Measurements from ENCODE around the gene PFDN5.
A peak's percentile ranks its signal among the peaks of the same experiment; 100 is the strongest.
"Not testable (repeated sequence)": the region's sequence is repeated elsewhere in the genome, so short reads cannot be mapped to it uniquely, and the experiment has no call there.

PFDN5 gene

DNA sequence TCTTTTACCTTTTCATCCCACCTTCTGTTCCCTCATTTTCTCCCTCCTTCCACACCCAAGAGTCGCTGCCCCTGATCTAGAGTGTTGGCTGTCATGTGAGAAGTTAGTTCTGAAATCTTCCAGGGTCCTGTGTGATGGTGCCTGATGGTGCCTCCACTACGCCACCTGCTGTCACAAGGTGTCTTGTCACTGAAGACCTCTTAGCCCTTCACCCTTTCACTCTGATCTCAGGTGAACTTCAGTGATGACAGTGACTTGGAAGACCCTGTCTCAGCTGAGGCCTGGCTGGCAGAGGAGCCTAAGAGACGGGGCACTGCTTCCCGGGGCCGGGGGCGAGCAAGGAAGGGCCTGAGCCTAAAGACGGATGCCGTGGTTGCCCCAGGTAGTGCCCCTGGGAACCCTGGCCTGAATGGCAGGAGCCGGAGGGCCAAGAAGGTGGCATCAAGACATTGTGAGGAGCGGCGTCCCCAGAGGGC is 7.6 kb upstream of the PFDN5 start:
- DNase-seq = no peak

DNA sequence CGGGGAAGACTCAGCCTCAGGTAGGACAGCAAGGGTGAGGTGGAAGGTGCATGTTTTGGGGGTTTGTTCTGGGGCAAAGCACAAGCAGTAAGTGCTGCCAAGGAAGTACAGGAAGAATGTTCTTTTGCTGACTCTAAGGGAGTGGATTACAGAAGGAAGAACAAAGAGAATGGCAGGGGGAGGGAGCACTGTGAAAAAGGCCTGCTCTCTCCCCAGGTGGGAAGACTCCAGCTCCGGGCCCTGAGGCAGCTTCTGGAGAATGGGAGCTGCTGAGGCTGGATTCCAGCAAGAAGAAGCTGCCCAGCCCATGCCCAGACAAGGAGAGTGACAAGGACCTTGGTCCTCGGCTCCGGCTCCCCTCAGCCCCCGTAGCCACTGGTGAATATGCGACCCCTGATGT is 7.0 kb upstream of the PFDN5 start:
- no peak for DNase-seq

DNA sequence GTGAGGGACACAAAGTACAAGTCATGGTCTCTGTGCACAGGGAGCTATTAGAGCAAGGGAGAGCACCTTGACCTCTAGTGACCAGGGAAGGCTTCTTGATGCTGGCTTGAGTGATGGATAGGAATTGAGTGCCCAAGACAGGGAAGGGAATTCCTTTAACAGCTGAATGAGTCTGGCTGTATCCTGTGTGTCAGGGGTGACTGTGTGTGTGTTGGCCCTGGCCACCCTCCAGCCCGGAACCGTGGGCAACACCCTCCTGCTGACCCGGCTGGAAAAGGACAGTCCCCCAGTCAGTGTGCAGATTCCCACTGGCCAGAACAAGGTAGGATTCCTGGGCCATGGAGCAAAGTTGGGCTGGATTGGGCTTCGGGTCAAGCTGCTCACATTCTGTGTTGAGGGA is 5.5 kb upstream of the PFDN5 start:
- DNase-seq = no peak

DNA sequence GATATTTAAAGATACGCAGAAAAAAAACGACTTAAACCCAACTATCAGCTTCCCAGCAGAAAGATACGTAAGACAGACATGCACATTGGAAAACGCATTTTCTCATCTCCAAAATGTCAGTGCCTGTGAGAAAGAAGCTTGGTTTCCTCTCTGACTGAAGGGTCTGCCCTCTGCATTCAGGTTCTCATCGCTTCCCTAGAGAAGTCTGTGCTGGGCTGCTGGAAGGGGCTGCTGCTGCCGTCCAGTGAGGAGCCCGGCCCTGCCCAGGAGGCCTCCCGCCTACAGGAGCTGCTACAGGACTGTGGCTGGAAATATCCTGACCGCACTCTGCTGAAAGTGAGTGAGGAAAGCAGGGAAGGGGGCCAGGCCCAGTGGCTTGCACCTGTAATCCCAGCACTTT is 4.7 kb upstream of the PFDN5 start:
- DNase-seq = no peak

DNA sequence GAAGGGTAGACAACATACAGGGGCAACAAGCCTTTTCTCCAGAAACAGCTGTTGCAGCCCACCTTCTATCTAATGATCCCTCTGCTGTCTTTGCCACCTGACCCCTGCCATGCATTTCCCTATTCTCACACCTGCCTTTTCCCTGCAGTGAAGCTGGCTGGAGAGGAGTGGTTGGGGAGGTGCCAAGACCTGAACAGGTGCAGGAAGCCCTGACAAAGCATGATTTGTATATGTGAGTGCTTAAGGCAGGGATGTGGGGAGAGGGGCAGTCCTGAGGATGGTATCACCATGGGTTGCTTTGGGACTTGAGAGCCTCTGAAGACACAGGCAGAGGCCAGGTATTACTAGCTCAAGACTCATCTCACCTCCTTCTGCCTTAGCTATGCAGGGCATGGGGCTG is 2.9 kb upstream of the PFDN5 start:
- peak; percentile 75 to 81 for DNase-seq

DNA sequence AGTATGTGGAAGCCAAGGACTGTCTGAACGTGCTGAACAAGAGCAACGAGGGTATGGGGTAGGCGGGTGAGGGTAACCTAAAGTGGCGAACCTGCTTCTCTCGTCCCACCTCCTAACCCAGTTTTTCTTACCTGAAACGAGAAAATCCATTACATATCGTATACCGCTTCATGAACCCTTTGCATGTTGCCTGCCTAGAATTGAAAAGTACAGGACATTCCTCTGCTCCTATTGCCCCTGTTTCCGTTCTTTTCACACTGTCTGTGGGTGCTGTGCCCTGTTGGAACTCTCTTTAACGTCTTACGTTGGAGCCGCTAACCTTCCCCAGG is 513 bp downstream of the PFDN5 start:
- no peak for DNase-seq

DNA sequence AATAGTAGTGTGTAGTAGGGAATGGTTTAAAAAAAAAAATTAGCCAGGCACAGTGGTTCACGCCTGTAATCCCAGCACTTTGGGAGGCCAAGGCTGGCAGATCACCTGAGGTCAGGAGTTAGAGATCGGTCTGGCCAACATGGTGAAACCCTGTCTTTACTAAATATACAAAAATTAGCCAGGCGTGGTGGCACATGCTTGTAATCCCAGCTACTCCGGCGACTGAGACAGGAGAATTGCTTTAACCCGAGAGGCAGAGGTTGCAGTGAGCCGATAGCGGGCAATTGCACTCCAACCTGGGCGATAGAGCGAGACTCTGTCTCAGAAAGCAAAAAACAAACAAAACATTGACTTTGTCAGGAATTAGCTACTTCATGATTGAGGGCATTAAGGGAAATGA is 1.8 kb downstream of the PFDN5 start:
- not testable (repeated sequence) for DNase-seq

DNA sequence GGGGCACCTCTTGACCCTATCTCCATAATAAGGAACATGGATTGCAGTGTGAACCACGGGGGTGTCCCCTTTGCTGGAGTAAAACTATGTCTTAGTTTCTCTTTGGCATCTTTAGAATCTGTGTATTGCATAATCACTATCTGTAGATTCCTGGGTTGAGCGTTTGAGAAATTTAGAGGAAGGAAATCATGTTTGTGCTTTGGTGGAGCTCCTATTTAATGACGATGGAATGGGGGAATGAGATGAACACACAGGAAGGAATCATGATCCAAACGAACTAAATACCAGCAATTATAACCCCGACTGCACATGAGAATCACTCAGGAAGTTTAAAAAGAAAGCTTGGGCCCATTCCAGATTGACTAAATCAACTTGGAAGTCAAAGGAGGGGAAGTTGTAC is 2.8 kb downstream of the PFDN5 start:
- no peak for DNase-seq

DNA sequence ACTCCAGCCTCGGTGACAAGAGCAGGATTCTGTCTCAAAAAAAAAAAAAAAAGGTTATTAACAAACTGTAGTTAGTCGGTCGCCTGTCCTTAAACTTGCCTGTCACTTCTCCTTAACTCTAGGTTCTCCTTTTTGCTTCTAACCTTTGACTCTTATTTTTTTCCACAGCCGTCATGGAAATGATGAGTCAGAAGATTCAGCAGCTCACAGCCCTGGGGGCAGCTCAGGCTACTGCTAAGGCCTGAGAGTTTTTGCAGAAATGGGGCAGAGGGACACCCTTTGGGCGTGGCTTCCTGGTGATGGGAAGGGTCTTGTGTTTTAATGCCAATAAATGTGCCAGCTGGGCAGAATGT is 3.7 kb downstream of the PFDN5 start:
- no peak for DNase-seq

DNA sequence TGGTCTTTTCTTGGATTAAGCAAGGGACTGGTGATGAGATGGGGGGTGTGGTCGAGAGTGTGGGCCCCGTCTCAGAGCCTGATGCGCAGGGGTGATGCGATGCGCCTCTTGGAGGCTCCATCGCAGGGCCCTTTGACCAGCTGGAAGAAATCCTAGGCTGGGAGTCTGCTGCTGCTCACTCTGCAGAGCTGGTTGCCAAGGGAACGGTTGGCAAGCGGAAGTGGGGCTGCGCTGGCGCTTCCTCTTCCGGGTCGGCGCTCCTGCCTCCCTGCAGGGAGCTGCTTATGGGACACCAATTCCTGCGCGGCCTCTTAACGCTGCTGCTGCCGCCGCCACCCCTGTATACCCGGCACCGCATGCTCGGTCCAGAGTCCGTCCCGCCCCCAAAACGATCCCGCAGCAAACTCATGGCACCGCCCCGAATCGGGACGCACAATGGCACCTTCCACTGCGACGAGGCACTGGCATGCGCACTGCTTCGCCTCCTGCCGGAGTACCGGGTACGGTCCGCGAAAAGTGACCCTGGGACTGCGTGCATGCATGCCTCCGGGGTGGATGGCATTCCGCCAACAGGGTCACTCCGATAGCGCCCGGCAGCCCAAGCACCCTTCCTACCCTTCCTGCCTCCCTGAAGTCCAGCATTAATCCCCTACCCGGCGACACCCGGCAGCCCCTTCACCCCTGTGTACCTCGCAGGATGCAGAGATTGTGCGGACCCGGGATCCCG is 4.3 kb downstream of the PFDN5 start, which contains the start of gene MYG1:
TSS of gene MYG1 (plus strand) at position 242 of the 727 bp plus-strand sequence. CDS start at position 285, 43 bp downstream.
- peak; percentile 57 to 80 for DNase-seq

DNA sequence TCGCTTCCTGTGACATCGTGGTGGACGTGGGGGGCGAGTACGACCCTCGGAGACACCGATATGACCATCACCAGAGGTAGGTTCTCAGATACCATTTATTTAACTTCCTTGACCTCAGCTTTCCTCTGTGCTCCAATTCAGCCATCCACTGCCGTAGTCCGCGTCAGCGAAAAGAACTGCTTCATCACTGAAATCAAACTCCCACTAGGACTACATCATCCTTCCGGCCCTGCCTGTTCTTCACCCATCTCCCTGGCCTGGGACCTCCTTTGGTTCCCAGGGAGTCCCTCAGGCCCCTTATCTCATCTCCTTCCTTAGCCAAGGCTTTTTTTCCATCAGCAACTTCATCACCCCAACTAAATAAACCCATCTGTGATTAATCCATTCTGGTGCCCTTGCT is 4.8 kb downstream of the PFDN5 start:
- DNase-seq = no peak

DNA sequence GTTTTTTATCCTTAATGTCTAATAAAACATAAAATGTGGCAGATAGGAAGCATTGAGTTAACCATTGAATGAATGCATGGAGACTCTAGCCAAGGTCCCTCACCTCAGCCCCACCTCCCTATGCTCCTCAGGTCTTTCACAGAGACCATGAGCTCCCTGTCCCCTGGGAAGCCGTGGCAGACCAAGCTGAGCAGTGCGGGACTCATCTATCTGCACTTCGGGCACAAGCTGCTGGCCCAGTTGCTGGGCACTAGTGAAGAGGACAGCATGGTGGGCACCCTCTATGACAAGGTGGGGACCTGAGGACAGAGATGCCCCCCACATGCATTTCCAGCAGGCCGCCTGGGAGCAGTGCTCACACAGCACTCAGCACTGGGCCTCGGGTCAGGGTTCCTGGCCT is 7.6 kb downstream of the PFDN5 start:
- no peak for DNase-seq

DNA sequence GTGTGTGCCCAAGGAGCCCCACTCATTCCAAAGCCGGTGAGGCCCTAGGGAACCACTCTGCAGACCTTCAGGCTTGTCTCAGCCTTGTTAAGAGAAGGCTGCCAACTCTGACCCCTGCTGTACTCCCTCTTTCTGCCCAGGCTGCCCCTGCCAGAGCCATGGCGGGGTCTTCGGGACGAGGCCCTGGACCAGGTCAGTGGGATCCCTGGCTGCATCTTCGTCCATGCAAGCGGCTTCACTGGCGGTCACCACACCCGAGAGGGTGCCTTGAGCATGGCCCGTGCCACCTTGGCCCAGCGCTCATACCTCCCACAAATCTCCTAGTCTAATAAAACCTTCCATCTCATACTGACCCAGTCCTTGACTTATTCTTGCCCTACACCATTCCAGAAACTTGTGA is 11.5 kb downstream of the PFDN5 start:
- no peak for DNase-seq

DNA sequence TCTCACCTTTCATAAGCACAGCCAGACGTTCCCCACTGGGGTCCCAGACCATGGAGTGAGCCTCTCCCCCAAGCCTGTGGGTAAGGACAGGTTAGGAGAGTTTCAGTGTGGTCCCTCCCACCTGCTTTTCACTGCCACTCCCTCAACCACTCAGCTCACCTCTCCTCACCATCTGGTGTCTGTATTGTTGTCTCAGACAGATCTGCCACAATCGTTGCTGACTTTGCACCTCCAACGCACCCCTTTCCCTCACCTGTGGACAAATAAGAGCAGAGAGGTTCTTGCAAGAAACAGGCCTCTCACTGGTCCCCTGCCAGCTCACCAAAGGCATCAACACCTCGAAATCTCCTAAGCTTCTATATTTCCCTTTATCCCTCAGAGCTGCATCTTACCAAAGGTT is 12.9 kb downstream of the PFDN5 start:
- DNase-seq = no peak

DNA sequence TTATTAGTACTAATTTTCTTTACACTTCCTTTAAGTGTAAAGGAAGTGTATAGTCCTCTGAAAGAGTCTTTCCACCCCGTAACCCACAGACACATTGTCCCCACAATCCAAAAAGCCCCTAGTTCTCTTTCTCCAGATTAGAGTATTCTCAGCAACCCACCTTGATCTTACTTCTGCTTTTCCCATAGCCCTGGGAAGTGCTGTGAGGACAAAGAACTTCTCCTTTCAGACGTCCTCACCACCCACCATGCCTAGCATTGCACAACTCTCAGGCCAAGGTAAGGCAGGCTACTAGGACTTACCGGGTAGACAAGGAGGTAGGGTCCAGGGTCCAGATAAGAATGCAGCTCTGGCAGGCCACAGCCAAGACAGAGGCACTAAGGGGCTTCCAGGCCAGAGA is 18.7 kb downstream of the PFDN5 start:
- DNase-seq = no peak

DNA sequence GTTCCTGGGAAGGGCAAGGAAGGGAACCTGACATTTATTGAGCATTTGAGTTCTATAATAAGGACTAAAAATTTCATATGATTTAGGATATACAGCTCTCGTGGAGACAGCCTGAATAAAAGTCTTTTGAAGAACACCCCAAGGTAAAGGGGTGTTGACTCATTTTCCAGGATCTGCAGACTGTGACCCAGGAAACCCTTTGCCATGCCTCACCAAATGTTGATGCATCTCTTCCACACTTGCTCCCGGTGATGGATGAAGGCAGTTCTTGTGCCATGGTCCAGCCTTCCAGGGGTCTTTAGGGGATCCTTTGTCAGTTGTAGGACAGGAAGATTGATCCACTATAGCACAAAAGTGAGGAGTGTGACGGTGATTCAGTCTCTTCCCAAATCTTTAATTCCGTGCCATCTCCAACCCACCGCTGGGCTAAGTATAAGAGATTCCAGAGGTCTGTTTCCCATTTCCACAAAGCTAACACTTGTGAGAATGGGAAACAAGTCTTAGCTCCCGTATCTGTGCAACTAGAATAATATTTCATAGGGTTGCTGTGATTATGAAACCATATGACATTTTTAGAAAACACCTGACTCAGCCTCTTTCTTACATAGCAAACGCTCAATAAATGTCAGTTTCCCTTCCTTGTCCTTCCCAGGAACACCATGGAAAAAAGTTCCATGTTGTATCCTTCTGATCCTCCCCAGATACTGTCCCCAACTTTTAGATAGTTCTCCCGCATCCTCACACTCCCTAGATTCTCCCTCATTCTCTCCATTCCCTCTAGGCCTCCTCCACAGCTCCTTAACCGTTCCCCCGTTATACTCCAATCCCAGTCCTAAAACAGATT is 25.2 kb downstream of the PFDN5 start:
- no peak for DNase-seq

DNA sequence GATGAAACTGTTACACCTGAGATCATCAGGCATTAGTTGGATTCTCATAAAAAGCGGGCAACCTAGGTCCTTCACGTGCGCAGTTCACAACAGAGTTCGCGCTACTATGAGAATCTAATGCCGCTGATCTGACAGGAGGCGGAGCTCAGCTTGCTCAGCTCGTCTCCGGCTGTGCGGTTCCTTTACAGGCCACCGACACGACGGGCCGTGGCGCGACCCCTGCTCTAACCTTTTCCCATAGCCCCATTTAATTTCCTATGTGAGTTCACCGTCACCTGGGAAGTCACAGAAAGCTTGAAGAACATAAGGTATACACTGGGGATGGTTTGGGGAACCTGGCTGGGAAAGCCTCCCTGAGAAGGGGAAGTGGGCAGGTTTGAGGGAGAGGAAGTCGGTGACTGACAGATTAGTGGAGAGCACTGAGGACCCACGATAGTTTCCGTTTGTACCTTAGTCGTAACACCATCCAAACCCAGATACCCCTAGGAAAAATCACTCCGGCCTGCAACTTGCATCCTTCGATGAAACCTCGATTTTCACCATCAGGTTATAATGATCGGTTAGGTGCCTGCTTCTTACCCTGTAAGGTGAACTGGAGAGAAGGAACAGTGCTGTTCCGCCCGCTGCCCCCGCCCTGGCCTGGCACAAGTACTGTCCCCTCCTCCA is 28.9 kb downstream of the PFDN5 start:
- DNase-seq = no peak

DNA sequence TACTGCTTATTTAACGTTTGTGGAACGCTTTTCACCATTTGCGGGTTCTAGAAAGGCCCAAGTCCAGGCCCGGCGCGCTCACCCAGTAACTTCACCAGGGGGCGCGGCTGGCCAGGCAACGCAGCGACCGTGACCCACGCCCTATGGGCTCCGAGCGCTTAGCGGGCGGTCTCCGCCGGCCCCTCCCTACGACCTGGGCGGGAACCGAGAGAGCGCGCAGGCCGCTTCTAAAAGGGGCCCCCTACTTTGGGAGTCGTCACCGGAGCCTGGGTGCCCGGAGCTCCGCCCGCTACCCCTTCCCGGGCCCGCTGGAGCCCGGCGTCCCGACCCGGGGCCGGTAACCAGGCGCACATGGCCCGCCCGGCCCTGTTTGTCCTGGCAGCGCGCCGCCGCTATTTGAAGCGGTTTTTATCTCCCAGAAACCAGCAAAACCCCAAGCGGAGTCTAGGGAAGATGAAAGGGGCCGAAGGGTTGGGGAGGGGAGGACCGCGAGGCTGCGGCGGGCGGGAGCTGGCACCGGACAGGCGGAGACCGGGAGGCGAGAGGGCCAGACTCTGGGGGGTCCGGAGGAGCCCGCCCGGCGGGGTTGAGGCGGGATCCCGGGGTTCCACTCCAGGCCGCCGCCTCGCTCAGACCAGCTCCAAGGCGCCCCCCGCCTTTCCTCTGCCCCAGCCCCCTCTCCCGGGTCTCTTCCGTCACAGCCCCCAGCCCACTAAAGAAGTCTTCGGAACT is 29.6 kb downstream of the PFDN5 start:
- peak; percentile 62 to 87 for DNase-seq

DNA sequence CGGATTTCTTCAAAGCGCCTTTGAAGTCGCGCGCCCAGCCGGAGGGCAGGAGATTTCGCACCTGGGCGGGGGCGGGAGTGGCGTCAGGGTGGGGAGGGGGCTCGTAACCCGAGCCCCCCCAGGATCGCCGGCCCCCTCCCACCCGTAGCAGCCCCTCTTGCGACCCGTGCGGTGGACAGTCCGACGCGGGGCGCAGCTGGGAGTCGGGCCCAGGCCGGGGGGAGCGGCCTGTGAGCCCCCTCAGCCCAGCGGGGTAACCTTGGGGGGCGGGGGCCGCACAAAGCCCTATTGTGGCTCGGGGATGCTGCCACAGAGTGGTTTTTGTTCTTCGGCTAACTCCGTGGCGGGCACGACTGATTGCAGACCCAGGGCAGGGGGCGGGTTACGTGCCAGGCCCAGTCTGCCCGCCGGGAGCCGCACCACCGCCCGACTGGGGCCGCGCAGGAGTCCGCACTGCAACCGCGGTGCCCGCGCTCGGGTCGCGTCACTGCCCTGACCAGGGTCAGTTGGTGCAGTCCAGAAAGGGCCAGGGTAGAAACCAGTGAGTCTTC is 30.2 kb downstream of the PFDN5 start:
- no peak for DNase-seq

DNA sequence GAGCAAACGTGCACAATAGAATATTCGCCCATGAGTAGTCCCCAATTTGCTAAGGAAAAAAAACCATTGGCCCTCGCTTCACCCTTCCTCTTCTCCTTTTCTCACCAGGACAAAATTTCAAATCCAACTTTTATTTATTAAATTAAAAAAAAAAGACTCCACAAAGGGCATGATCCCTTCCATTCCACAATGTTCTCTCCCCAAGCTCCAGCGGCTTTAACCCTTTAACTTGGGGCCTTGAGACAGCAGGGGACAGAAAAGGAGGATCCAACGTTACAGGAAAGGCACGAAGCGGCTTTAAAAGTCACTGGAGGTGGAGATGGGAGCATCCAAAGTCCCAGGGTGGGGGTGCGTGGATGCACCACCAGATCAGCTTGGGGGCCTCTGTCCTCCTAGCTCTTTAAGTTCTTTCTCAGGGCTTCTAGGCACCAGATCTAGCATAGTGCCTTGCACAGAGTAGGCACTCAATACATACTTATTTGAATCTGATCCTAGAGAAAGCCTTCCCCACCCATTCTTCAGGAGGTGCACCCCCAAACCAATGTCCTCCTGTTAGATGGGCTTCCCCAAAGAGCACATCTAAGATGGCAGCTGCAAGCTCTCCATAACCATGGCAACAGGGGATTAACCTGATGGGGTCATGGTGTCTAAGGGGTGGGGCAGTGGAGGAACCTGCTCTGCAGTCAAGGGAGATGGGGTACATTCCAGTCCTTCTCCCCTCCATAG is 31.3 kb downstream of the PFDN5 start:
- no peak for DNase-seq

DNA sequence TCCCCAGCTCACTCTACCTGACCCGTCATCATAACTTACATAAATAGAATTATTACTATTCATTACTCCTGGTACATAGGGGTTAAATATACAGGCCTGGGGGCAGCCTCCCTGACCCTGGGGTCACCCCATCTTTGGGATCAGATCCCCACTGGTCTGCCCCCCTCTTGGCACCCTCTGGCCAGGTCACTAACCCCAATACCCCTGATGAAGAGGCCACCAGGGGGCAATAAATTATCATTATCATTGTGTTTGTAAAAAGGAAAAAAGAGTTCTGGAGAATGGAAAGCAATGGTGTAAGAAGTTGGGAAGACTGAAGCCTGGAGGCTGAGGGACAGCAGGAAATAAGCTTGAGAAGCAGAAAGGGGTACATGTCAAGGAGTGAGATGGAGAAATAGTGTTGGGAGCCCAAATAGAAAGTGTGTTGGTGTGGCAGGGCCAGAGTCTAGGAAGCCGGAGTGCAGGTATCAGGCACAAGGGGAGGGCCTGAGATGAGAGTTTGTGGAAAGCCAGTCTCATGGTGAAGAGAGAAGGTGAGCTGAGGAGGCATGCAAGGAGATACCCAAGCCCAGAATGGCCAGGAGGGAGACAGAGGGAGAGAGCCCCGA is 32.2 kb downstream of the PFDN5 start:
- no peak for DNase-seq

DNA sequence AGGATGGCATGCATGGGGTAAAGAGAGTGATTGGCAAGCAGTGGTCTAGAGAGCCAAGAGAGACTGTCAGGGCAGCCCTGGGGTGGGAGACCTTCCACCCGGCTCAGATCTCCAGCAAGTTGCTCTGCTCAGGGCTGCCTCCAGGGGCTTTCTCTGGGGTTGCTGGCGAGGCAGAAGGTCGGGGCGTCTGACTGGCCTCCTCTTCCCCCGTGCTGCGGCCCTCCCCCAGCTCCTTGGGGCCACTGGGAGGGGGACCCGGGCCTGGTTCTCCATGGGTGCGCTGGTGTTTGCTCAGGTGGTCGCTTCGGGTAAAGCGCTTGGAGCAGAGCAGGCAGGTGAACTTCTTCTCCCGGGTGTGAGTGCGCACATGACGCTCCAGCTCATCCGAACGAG is 32.7 kb downstream of the PFDN5 start:
- no peak for DNase-seq

All from NCI-H187 (cell line).